NOMO-1 treated with DMSO at 0.1 percent for 48 hours (cell line): ENCODE measurements around the gene ZSWIM6.

ENCODE experiments used
- DNase-seq: peaks from one replicate; lab custom pipeline; 2025; ENCODE audit not compliant: unreplicated experiment; lab: John Stamatoyannopoulos, UW

Gene ZSWIM6

GRCh38 chr5:61331407-61332357 is at the start of gene ZSWIM6:
Gene ZSWIM6, plus strand, starts transcription at chr5:61332258. Its CDS starts 15 bp downstream, at chr5:61332273.
- peak; percentile 97 for DNase-seq

GRCh38 chr5:61283471-61283870 is 48.6 kb upstream of the ZSWIM6 start:
- no peak for DNase-seq

- DNase-seq = peak; percentile 26
Measured at GRCh38 chr5:61285531-61285930, 46.5 kb upstream of the ZSWIM6 start.

GRCh38 chr5:61286446-61287132 is 45.5 kb upstream of the ZSWIM6 start:
- DNase-seq = no peak

- DNase-seq = no peak
Measured at GRCh38 chr5:61287474-61287873, 44.6 kb upstream of the ZSWIM6 start.

GRCh38 chr5:61289241-61289640 is 42.8 kb upstream of the ZSWIM6 start:
- DNase-seq = no peak

GRCh38 chr5:61289669-61290306 is 42.3 kb upstream of the ZSWIM6 start:
- DNase-seq = peak; percentile 48

GRCh38 chr5:61290791-61291210 is 41.3 kb upstream of the ZSWIM6 start:
- DNase-seq = no peak

GRCh38 chr5:61292062-61292657 is 39.9 kb upstream of the ZSWIM6 start:
- DNase-seq = no peak

- no peak for DNase-seq
Measured at GRCh38 chr5:61293071-61293470, 39.0 kb upstream of the ZSWIM6 start.

GRCh38 chr5:61293873-61294272 is 38.2 kb upstream of the ZSWIM6 start:
- DNase-seq = no peak

GRCh38 chr5:61295365-61295764 is 36.7 kb upstream of the ZSWIM6 start:
- no peak for DNase-seq

- no peak for DNase-seq
Measured at GRCh38 chr5:61298066-61298465, 34.0 kb upstream of the ZSWIM6 start.

GRCh38 chr5:61298580-61298979 is 33.5 kb upstream of the ZSWIM6 start:
- DNase-seq = no peak

- no peak for DNase-seq
Measured at GRCh38 chr5:61299261-61299681, 32.8 kb upstream of the ZSWIM6 start.

GRCh38 chr5:61301341-61302199 is 30.5 kb upstream of the ZSWIM6 start:
- no peak for DNase-seq

GRCh38 chr5:61302200-61302563 is 29.9 kb upstream of the ZSWIM6 start:
- no peak for DNase-seq

GRCh38 chr5:61303346-61303745 is 28.7 kb upstream of the ZSWIM6 start:
- DNase-seq = no peak

GRCh38 chr5:61304590-61305381 is 27.3 kb upstream of the ZSWIM6 start:
- DNase-seq = no peak
